ENCODE data around the gene ARID3C.

The ARID3C gene

DNA sequence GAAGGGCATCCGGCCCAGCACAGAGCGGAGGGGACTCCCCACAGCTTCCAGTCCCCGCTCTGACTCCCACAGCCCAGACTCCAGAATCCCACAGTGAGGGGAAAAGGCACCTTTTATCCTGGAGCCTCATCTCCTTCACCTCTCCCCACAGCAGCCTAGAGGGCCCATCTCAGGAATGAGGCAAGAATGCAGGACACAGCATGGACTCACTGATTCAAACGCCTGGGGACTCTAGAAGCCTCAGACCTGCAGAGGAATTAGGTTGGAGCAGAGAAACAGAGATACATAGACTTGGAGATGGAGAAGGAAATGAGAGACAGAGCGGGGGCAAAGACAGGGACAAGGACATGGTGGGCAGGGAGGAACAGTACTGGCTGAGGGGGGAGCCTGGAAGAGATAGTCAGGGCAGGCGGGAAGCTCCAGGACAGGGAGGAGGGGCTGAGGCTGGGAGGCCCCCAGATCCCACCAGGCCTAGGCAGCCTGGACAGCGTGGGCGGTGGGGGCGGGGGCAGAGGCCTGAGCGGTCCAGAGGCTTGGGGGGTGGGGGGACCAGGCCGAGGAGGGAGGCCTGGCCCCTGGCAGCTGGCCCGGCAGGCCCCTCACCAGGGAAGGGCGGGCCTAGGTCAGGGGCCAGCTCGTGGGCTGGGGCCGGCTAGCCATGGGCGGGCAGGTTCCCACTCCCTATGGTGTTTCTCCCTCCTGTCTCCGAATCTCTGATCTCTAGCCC, 55.1 kb downstream of the ARID3C start:
- no peak overlapping the region for H4K91ac ChIP-seq (ENCODE audit: low read depth, low read length)
- no peak overlapping the region for H3K4me3 ChIP-seq (ENCODE audit: low read depth, low read length)
- no peak overlapping the region for H3K27ac ChIP-seq (ENCODE audit: low read depth, low read length)

DNA sequence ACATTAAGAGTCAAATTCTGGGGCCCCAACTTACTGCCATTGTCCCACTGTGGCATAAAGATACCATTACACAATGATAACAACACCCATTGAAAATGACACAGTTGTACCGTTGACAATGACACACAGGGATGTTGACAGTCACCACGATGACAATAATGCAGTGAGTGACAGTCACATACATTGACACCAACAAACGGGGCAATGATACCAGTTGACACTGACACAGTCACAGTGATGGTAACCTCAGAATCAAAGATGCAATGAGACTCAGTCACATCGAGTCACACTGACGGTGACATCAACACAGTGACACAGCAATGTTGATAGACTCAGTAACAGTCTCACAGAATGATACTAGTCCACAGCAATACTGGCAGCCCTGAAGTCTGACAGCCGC, 56.2 kb downstream of the ARID3C start:
- Histone ChIP-seq H3K9me3 (ENCODE audit: insufficient read depth, low read depth, low read length) (peaks cover 2% of the 10 kb centered on the region), H4K8ac (ENCODE audit: low read depth, low read length) (no peak overlapping the region), H3K4me1 (ENCODE audit: control insufficient read depth in 1 of 2, insufficient read depth in 2 of 2, low read length in 2 of 2) (peaks cover 0 to 2% of the 10 kb centered on the region in 2 experiments), H2AFZ (ENCODE audit: insufficient read depth, low read length, poor library complexity) (no peak overlapping the region), H2AK5ac (ENCODE audit: low read length) (no peak overlapping the region), H4K91ac (ENCODE audit: low read depth, low read length) (no peak overlapping the region), H3K4ac (ENCODE audit: low read depth, low read length) (no peak overlapping the region), H3K79me2 (ENCODE audit: control insufficient read depth, insufficient read depth, low read length, poor library complexity) (no peaks in the 10 kb centered on the region), H3K4me2 (ENCODE audit: low read length) (no peak overlapping the region), H3K4me3 (ENCODE audit: low read depth, low read length) (no peak overlapping the region), H3K14ac (ENCODE audit: low read length) (no peak overlapping the region), H3K23ac (ENCODE audit: low read length) (no peak overlapping the region), H3K27me3 (ENCODE audit: insufficient read depth, low read length) (peaks cover 9% of the 10 kb centered on the region), H3K18ac (ENCODE audit: low read length) (no peak overlapping the region), H4K12ac (ENCODE audit: low read depth, low read length) (no peak overlapping the region), H3K79me1 (ENCODE audit: low read length) (no peaks in the 10 kb centered on the region), H2BK5ac (ENCODE audit: low read depth, low read length, poor library complexity) (no peak overlapping the region), H3K27ac (ENCODE audit: low read depth, low read length) (no peak overlapping the region), H3K36me3 (ENCODE audit: control insufficient read depth in 1 of 2, insufficient read depth in 2 of 2, low read length in 2 of 2) (no peaks in the 10 kb centered on the region), H3K9ac (ENCODE audit: low read length) (no peak overlapping the region), H2BK12ac (ENCODE audit: low read length) (no peak overlapping the region), H2BK120ac (ENCODE audit: insufficient read depth, low read length, poor library complexity) (no peak overlapping the region)
- DNase-seq = no peak
- no CpG with 5 or more reads among the region's 6 CpGs for WGBS (ENCODE audit: extremely low coverage, insufficient coverage, insufficient read length)

More for the DNA sequence above, 55.1 kb downstream of the ARID3C start:
- no peak overlapping the region for H3K18ac ChIP-seq (ENCODE audit: low read length)
- peaks cover 2% of the 10 kb centered on the region for H3K9me3 ChIP-seq (ENCODE audit: insufficient read depth, low read depth, low read length)
- H2BK5ac ChIP-seq (ENCODE audit: low read depth, low read length, poor library complexity) = no peak overlapping the region
- H3K9ac ChIP-seq (ENCODE audit: low read length) = no peak overlapping the region
- no peaks in the 10 kb centered on the region for H3K36me3 ChIP-seq (ENCODE audit: control insufficient read depth in 1 of 2, insufficient read depth in 2 of 2, low read length in 2 of 2)
- no peak overlapping the region for H3K4ac ChIP-seq (ENCODE audit: low read depth, low read length)
- no CpG with 5 or more reads among the region's 17 CpGs for WGBS (ENCODE audit: extremely low coverage, insufficient coverage, insufficient read length)
- peaks cover 2% of the 10 kb centered on the region in 2 experiments for H3K4me1 ChIP-seq (ENCODE audit: control insufficient read depth in 1 of 2, insufficient read depth in 2 of 2, low read length in 2 of 2)
- H2AK5ac ChIP-seq (ENCODE audit: low read length) = no peak overlapping the region
- no peak overlapping the region for H2AFZ ChIP-seq (ENCODE audit: insufficient read depth, low read length, poor library complexity)
- H4K8ac ChIP-seq (ENCODE audit: low read depth, low read length) = no peak overlapping the region
- H3K4me2 ChIP-seq (ENCODE audit: low read length) = no peak overlapping the region
- H2BK12ac ChIP-seq (ENCODE audit: low read length) = no peak overlapping the region
- no peak overlapping the region for H3K14ac ChIP-seq (ENCODE audit: low read length)
- H2BK120ac ChIP-seq (ENCODE audit: insufficient read depth, low read length, poor library complexity) = no peak overlapping the region
- no peak for DNase-seq
- no peaks in the 10 kb centered on the region for H3K79me2 ChIP-seq (ENCODE audit: control insufficient read depth, insufficient read depth, low read length, poor library complexity)
- H3K27me3 ChIP-seq (ENCODE audit: insufficient read depth, low read length) = peaks cover 20% of the 10 kb centered on the region
- no peak overlapping the region for H3K23ac ChIP-seq (ENCODE audit: low read length)
- no peaks in the 10 kb centered on the region for H3K79me1 ChIP-seq (ENCODE audit: low read length)
- H4K12ac ChIP-seq (ENCODE audit: low read depth, low read length) = no peak overlapping the region

- Histone ChIP-seq H3K23ac (ENCODE audit: low read length) (no peak overlapping the region), H3K36me3 (ENCODE audit: control insufficient read depth in 1 of 2, insufficient read depth in 2 of 2, low read length in 2 of 2) (no peaks in the 10 kb centered on the region), H2BK12ac (ENCODE audit: low read length) (no peak overlapping the region), H2BK5ac (ENCODE audit: low read depth, low read length, poor library complexity) (no peak overlapping the region), H3K79me2 (ENCODE audit: control insufficient read depth, insufficient read depth, low read length, poor library complexity) (no peaks in the 10 kb centered on the region), H3K4ac (ENCODE audit: low read depth, low read length) (no peak overlapping the region), H3K9ac (ENCODE audit: low read length) (no peak overlapping the region), H2BK120ac (ENCODE audit: insufficient read depth, low read length, poor library complexity) (no peak overlapping the region), H3K79me1 (ENCODE audit: low read length) (no peaks in the 10 kb centered on the region), H3K14ac (ENCODE audit: low read length) (no peak overlapping the region), H4K8ac (ENCODE audit: low read depth, low read length) (no peak overlapping the region), H3K18ac (ENCODE audit: low read length) (no peak overlapping the region), H3K4me2 (ENCODE audit: low read length) (no peak overlapping the region), H2AK5ac (ENCODE audit: low read length) (no peak overlapping the region), H3K4me3 (ENCODE audit: low read depth, low read length) (no peak overlapping the region), H4K12ac (ENCODE audit: low read depth, low read length) (no peak overlapping the region), H3K9me3 (ENCODE audit: insufficient read depth, low read depth, low read length) (peaks cover 2% of the 10 kb centered on the region), H3K27me3 (ENCODE audit: insufficient read depth, low read length) (peaks cover 4% of the 10 kb centered on the region), H4K91ac (ENCODE audit: low read depth, low read length) (no peak overlapping the region), H3K4me1 (ENCODE audit: control insufficient read depth in 1 of 2, insufficient read depth in 2 of 2, low read length in 2 of 2) (no peaks in the 10 kb centered on the region), H3K27ac (ENCODE audit: low read depth, low read length) (no peak overlapping the region), H2AFZ (ENCODE audit: insufficient read depth, low read length, poor library complexity) (no peak overlapping the region)
- DNase-seq = no peak
Measured at GRCh38 chr9:34572092-34572491, 56.8 kb downstream of the ARID3C start.

DNA sequence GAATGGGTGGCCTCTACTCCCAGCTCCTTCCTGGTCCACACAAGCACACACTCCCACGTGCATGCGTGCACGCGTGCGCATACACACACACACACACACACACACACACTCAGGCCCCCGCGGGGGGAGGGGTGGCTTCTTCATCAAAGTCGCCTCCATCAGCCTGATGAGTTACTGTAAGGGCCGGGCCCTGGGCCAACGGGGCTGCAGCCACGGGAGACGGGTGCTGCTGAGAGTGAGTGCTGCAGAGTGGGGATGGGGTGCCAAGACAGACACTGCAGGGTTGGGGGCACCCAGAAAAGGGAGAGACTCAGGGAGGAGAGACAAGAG, 57.4 kb downstream of the ARID3C start:
- WGBS (ENCODE audit: extremely low coverage, insufficient coverage, insufficient read length) = no CpG with 5 or more reads among the region's 12 CpGs
- Histone ChIP-seq H3K14ac (ENCODE audit: low read length) (no peak overlapping the region), H4K8ac (ENCODE audit: low read depth, low read length) (no peak overlapping the region), H3K27me3 (ENCODE audit: insufficient read depth, low read length) (no peaks in the 10 kb centered on the region), H3K4ac (ENCODE audit: low read depth, low read length) (no peak overlapping the region), H3K27ac (ENCODE audit: low read depth, low read length) (no peak overlapping the region), H3K18ac (ENCODE audit: low read length) (no peak overlapping the region), H2BK12ac (ENCODE audit: low read length) (no peak overlapping the region), H3K79me1 (ENCODE audit: low read length) (no peaks in the 10 kb centered on the region), H3K9me3 (ENCODE audit: insufficient read depth, low read depth, low read length) (peaks cover 2% of the 10 kb centered on the region), H2AFZ (ENCODE audit: insufficient read depth, low read length, poor library complexity) (no peak overlapping the region), H3K23ac (ENCODE audit: low read length) (no peak overlapping the region), H4K12ac (ENCODE audit: low read depth, low read length) (no peak overlapping the region), H3K9ac (ENCODE audit: low read length) (no peak overlapping the region), H2BK120ac (ENCODE audit: insufficient read depth, low read length, poor library complexity) (no peak overlapping the region), H3K36me3 (ENCODE audit: control insufficient read depth in 1 of 2, insufficient read depth in 2 of 2, low read length in 2 of 2) (no peaks in the 10 kb centered on the region), H2AK5ac (ENCODE audit: low read length) (no peak overlapping the region), H4K91ac (ENCODE audit: low read depth, low read length) (no peak overlapping the region), H3K4me1 (ENCODE audit: control insufficient read depth in 1 of 2, insufficient read depth in 2 of 2, low read length in 2 of 2) (no peaks in the 10 kb centered on the region), H3K4me2 (ENCODE audit: low read length) (no peak overlapping the region), H3K79me2 (ENCODE audit: control insufficient read depth, insufficient read depth, low read length, poor library complexity) (no peaks in the 10 kb centered on the region), H3K4me3 (ENCODE audit: low read depth, low read length) (no peak overlapping the region), H2BK5ac (ENCODE audit: low read depth, low read length, poor library complexity) (no peak overlapping the region)
- DNase-seq = no peak
